ENCODE measurements around the gene FBXO38. TPM values are rescaled to one million over a fixed set of nuclear protein-coding genes. Genes with fewer than 3 reads are reported as not detected.

Gene FBXO38
- total and polyA plus RNA-seq, 2 of the 13 experiments (the other 11 are each of a cell fraction or from before 2014, with no cell fraction given), result 24.8 to 35.9 TPM

- no peak for TF ChIP-seq E2F2 (CRISPR knock-in tag; IDR thresholded peaks at IDR 0.05; ENCODE audit: borderline replicate concordance)
- TF ChIP-seq ZNF510 (CRISPR knock-in tag; IDR thresholded peaks at IDR 0.05; ENCODE audit: low read depth), result 0 out of 2 replicates have a peak, but pooled peaks have one; percentile 29
- no peak for TF ChIP-seq PRMT3 (CRISPR knock-in tag; IDR thresholded peaks at IDR 0.05; ENCODE audit: borderline replicate concordance, low read depth)
- peak; percentile 69 for TF ChIP-seq MYC (CRISPR knock-in tag; IDR thresholded peaks at IDR 0.05; ENCODE audit: borderline replicate concordance)
- TF ChIP-seq CBX2 (IDR thresholded peaks at IDR 0.05; ENCODE audit: low read depth, low read length), result no peak
- TF ChIP-seq CBX2 (CRISPR knock-in tag; IDR thresholded peaks at IDR 0.05; ENCODE audit: low read depth), result no peak
- peak; percentile 59; the same call in 1 of the 2 replicates for TF ChIP-seq FOXP4 (CRISPR knock-in tag; IDR thresholded peaks at IDR 0.05)
- TF ChIP-seq SIN3B (IDR thresholded peaks at IDR 0.05; ENCODE audit: low read length), result no peak
- TF ChIP-seq, protein P1, sequence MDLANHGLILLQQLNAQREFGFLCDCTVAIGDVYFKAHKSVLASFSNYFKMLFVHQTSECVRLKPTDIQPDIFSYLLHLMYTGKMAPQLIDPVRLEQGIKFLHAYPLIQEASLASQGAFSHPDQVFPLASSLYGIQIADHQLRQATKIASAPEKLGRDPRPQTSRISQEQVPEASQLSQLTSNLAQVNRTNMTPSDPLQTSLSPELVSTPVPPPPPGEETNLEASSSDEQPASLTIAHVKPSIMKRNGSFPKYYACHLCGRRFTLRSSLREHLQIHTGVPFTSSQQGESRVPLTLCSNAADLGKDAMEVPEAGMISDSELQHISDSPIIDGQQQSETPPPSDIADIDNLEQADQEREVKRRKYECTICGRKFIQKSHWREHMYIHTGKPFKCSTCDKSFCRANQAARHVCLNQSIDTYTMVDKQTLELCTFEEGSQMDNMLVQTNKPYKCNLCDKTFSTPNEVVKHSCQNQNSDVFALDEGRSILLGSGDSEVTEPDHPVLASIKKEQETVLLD (CRISPR knock-in tag; IDR thresholded peaks at IDR 0.05; ENCODE audit: low read depth), result 0 out of 2 replicates have a peak, but pooled peaks have one; percentile 27
- no peak for TF ChIP-seq FIP1L1 (IDR thresholded peaks at IDR 0.05; ENCODE audit: borderline replicate concordance, insufficient read depth, low read depth, low read length)
- TF ChIP-seq, protein P2, sequence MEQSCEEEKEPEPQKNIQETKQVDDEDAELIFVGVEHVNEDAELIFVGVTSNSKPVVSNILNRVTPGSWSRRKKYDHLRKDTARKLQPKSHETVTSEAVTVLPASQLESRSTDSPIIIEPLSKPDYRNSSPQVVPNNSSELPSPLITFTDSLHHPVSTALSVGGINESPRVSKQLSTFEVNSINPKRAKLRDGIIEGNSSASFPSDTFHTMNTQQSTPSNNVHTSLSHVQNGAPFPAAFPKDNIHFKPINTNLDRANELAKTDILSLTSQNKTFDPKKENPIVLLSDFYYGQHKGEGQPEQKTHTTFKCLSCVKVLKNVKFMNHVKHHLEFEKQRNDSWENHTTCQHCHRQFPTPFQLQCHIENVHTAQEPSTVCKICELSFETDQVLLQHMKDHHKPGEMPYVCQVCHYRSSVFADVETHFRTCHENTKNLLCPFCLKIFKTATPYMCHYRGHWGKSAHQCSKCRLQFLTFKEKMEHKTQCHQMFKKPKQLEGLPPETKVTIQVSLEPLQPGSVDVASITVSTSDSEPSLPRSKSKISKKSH (CRISPR knock-in tag; IDR thresholded peaks at IDR 0.05; ENCODE audit: borderline replicate concordance), result no peak
- TF ChIP-seq KDM3A (CRISPR knock-in tag; IDR thresholded peaks at IDR 0.05; ENCODE audit: low read depth), result no peak
- no peak; the same call in 1 of the 2 replicates for TF ChIP-seq ZNF784 (CRISPR knock-in tag; IDR thresholded peaks at IDR 0.05; ENCODE audit: borderline replicate concordance)
These were observed at the start of gene FBXO38 (continued) for GRCh38 chr5:148383564-148384379.

Measured in HepG2 (cell line).